GM21825 (cell line): ENCODE results near the gene ZNF740.

Experiments
- ATAC-seq: cut with Tn5 transposase; IDR thresholded peaks from one replicate; pipeline ENCODE4 v1.9.1; 2021; ENCODE audit warnings: mild to moderate bottlenecking, moderate library complexity; ENCODE audit not compliant: unreplicated experiment

The ZNF740 gene

GRCh38 chr12:53244337-53244736 lies 63.8 kb downstream of the ZNF740 start:
- no peak for ATAC-seq
